GM19238 (cell line): ENCODE results near the gene TMEM239.

Experiments used
- DNase-seq: peaks from one replicate; pipeline ENCODE4 v3.0.0; 2011; ENCODE audit warnings: low spot score; ENCODE audit not compliant: insufficient read length

Gene TMEM239

DNA sequence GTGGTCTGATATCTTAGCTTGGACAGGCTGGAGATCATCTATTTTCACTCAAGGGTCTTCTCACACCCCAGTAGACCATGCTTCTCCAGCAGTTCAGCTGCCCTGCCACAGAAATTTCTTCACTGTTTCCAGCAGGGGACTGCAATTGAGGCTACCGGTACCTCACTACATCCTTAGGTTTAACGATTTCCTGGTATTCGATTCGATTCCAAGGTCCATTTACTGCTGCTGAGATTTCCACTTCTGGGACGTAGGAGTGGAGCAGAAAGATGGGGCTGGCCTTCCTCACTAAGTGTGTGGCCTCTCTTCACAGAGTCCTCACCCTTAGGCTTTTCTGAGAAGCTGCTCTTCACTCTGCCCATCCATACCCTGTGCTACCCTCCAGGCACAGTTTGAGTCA, 30.5 kb downstream of the TMEM239 start:
- no peak for DNase-seq

DNA sequence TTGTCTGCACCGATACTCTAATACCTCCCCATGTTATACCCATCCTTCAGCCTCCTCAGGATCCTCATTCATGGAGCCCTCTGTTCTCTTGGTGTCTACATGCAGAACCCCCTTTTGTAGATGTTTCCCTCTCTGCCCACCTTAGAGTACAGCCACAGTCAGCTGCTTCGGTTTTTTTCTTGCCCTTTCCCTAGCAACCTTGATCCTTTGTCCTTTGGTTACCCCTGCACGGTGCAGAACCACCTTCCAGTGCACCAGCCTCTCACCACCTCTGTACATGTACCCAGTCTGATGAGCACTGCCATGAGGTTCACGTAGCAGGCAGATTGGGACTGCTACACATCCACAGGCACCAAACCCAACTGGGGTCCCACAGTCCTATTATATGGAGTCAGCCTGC, 31.6 kb downstream of the TMEM239 start:
- DNase-seq: no peak

DNA sequence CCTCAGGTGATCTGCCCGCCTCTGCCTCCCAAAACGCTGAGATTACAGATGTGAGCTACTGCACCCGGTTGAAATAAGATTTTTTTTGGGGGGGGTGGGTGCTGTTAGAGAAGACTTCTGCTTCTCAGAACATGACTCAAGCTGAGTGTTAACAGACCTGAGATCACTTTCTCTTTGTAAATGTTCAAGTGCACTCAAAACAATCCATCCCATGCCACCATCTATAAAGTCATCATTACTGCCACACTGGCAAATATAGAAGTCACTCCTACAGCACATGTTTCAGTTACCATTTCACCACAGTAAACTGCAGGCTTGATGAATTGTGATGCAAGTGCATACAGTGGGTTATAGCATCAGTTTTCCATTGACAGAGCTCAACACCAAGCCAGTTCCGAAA, 33.4 kb downstream of the TMEM239 start:
- no peak for DNase-seq

DNA sequence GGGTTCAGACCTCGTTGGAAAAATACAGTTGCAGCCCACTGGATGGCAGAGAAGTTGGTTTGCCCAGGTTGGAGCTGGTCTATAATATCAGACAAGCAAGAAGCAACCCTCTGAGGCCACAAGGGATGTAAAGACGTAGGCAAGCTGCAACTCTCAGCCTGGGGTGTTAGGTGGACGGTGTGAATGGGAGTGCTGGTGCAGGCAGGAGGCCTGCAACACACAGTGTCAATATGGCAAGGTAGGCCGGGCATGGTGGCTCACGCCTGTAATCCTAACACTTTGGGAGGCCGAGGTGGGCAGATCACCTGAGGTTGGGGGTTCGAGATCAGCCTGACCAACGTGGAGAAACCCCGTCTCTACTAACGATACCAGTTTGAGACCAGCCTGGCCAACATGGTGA, 34.9 kb downstream of the TMEM239 start:
- DNase-seq: no peak

DNA sequence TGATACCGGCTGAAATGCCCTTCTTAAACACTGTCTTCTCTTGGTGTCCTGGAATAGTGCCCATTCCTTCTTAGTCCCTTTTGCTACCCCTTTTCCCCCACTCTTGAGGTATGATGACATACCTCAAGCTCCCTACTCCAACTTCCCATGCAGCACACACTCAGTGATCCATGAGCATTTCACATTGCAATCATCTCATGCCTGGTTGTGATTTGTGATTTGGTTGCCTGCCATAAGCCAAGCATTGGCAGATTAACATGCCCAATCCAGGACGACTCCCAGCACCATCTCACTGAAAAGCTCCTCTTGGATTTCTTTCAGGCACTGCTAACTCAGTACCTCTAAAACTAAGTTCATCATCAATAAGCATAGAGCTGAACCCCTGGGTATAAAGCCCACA, 42.4 kb downstream of the TMEM239 start:
- no peak for DNase-seq

DNA sequence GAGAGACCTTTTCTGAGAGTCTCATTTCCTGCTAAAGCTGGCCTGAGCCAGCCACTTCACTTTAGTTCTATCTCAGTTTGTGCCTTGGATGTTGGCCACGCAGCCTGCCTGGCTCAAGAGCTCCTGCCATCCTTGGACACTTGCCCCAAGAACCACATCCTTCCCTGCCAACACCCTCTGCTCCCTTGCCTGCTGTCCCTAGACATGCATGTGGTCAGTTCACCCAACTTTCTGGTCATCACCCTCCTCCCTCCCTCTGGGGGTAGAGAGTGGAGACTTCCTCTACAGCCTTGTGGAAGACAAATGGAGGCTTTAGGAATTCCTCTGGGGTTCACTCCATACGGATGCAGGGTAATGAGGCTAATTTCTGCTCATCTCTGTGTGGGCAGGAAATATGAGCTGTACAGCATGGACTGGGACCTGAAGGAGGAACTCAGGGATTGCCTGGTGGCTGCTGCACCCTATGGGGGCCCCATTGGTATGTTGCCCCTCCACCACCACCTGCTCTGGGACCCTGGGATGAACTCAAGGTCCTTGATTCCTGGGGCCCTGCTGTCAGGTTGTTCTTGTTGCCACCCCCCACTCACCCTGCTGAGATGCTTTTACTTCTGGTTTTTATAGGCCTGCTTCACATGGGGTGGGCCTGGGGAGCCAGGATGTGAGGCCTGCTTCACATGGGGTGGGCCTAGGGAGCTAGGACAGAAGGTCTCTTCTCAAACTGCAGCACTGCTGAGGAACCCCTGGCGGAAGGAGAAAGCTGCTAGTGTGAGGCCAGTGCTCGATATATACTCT, 43.4 kb downstream of the TMEM239 start:
- DNase-seq: no peak

DNA sequence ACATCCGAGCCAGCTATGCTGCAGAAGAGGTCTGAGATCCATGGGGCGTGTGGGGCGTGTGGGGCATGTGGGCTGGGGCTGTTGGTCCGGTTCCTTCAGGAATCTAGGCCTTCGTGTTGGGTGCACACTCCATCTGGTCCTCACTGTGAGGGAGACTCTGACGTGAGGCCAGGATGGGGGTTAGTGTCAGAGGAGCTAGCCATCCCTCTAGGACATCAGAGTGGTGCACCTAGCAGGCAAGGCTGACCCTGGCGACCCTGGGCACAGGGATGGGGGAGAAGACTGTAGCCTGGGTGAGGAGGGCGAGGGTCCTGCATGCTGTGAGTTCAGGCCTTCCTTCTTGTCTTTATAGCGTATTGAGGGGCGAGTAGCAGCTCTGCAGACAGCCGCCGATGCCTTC, 48.5 kb downstream of the TMEM239 start:
- no peak for DNase-seq

DNA sequence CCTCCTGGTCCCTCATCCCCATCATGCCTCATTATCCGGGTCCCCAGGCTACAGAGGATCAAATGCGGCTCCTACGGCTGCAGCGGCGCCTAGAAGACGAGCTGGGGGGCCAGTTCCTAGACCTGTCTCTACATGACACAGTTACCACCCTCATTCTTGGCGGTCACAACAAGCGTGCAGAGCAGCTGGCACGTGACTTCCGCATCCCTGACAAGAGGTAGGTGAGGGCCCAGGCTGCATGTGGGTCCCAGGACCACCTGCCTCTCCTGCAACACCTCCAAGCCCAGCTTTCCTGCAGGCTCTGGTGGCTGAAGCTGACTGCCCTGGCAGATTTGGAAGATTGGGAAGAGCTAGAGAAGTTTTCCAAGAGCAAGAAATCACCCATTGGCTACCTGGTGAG, 48.9 kb downstream of the TMEM239 start:
- DNase-seq: no peak

DNA sequence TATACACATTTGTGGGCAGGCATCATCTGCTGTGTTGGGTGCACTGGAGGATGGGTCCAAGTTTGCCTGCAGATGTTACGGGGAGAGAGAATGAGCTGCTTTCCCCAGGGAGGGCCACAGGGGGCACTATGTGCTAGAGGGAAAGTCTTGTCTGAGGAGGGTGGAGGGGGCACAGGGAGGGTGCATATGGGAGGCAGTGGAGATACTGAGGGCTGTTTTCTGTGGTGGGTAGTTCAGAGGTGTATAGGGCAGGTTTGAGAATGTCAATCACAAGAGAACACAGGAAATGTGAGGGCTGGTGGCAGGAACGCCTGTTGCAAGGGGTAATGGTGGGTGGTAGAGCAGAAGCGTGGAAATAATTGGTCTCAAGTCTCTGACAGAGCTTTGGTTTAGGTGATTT, 49.5 kb downstream of the TMEM239 start:
- DNase-seq: no peak

DNA sequence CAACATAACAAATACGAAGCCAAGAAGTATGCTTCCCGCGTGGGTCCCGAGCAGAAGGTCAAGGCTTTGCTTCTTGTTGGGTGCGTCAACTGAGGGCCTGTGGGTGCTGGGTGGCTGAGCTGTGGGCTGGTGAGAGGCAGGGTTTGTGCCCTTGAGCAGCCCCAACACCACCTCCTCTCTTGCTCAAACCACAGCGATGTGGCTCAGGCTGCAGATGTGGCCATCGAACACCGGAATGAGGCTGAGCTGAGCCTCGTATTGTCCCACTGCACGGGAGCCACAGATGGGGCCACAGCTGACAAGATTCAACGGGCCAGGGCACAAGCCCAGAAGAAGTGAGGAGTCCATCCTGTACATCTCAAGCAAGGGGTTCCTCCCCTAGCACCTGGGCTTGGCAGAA, 50.1 kb downstream of the TMEM239 start:
- no peak for DNase-seq

DNA sequence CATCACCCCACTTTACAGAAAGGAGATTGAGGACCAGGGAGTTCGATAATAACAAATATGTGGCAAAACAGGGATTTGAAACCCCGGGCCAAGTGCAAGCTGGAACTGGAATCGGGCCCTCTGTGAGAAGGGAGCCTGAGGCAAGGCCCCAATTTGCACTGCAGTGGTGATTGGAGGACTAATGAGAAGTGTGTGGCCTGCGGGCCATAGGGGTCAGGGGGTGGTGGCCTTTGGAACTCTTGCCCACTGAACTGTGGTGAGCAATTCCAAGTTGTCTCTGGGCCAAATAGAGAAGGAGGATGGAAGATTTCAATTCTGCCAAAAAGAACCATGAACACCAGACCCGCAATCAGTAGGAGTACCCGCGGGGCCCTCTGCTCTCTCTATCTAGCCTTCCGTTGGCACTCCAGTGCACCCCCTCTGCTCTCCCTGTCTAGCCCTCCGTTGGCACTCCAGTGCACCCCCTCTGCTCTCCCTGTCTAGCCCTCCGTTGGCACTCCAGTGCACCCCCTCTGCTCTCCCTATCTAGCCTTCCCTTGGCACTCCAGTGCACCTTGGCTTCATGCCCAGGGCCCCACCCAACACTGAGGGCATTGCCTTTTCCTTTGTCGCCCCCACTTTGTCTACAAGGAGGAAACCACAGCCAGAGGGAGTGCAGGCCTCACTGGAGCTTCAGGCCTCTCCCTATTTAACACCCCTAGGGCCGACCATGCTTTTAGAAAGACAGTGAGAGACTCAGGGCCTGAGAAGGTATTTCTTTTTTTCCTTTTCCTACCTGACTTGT, 51.1 kb downstream of the TMEM239 start:
- no peak for DNase-seq
